ENCODE measurements around the gene DGKI. TPM values are rescaled to one million over a fixed set of nuclear protein-coding genes. Genes with fewer than 3 reads are reported as not detected.

The DGKI gene
- total and polyA plus RNA-seq, 2 experiments from 2014 or later = 0.16 to 1.0 TPM

GRCh38 chr7:137597856-137598255 lies 248.9 kb downstream of the DGKI start (continued):
- TF ChIP-seq, protein P1, sequence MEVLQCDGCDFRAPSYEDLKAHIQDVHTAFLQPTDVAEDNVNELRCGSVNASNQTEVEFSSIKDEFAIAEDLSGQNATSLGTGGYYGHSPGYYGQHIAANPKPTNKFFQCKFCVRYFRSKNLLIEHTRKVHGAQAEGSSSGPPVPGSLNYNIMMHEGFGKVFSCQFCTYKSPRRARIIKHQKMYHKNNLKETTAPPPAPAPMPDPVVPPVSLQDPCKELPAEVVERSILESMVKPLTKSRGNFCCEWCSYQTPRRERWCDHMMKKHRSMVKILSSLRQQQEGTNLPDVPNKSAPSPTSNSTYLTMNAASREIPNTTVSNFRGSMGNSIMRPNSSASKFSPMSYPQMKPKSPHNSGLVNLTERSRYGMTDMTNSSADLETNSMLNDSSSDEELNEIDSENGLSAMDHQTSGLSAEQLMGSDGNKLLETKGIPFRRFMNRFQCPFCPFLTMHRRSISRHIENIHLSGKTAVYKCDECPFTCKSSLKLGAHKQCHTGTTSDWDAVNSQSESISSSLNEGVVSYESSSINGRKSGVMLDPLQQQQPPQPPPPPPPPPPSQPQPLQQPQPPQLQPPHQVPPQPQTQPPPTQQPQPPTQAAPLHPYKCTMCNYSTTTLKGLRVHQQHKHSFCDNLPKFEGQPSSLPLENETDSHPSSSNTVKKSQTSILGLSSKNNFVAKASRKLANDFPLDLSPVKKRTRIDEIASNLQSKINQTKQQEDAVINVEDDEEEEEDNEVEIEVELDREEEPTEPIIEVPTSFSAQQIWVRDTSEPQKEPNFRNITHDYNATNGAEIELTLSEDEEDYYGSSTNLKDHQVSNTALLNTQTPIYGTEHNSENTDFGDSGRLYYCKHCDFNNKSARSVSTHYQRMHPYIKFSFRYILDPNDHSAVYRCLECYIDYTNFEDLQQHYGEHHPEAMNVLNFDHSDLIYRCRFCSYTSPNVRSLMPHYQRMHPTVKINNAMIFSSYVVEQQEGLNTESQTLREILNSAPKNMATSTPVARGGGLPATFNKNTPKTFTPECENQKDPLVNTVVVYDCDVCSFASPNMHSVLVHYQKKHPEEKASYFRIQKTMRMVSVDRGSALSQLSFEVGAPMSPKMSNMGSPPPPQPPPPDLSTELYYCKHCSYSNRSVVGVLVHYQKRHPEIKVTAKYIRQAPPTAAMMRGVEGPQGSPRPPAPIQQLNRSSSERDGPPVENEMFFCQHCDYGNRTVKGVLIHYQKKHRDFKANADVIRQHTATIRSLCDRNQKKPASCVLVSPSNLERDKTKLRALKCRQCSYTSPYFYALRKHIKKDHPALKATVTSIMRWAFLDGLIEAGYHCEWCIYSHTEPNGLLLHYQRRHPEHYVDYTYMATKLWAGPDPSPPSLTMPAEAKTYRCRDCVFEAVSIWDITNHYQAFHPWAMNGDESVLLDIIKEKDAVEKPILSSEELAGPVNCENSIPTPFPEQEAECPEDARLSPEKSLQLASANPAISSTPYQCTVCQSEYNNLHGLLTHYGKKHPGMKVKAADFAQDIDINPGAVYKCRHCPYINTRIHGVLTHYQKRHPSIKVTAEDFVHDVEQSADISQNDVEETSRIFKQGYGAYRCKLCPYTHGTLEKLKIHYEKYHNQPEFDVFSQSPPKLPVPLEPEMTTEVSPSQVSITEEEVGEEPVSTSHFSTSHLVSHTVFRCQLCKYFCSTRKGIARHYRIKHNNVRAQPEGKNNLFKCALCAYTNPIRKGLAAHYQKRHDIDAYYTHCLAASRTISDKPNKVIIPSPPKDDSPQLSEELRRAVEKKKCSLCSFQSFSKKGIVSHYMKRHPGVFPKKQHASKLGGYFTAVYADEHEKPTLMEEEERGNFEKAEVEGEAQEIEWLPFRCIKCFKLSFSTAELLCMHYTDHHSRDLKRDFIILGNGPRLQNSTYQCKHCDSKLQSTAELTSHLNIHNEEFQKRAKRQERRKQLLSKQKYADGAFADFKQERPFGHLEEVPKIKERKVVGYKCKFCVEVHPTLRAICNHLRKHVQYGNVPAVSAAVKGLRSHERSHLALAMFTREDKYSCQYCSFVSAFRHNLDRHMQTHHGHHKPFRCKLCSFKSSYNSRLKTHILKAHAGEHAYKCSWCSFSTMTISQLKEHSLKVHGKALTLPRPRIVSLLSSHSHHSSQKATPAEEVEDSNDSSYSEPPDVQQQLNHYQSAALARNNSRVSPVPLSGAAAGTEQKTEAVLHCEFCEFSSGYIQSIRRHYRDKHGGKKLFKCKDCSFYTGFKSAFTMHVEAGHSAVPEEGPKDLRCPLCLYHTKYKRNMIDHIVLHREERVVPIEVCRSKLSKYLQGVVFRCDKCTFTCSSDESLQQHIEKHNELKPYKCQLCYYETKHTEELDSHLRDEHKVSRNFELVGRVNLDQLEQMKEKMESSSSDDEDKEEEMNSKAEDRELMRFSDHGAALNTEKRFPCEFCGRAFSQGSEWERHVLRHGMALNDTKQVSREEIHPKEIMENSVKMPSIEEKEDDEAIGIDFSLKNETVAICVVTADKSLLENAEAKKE (CRISPR knock-in tag; IDR thresholded peaks at IDR 0.05) = no peak
- TF ChIP-seq EZH2 (IDR thresholded peaks at IDR 0.05; ENCODE audit: low read depth, unreplicated experiment) (no peak), POLR2AphosphoS5 (IDR thresholded peaks at IDR 0.05; ENCODE audit: low read depth) (no peak), STAT1 (IDR thresholded peaks at IDR 0.05; ENCODE audit: unreplicated experiment) (no peak), ZNF114 (CRISPR knock-in tag; IDR thresholded peaks at IDR 0.05) (no peak)

GRCh38 chr7:137593115-137593711 lies 253.6 kb downstream of the DGKI start:
- Histone ChIP-seq H4K20me1 (replicated peaks; ENCODE audit: insufficient read depth) (no peaks in the 10 kb centered on the region), H3K4me1 (ENCODE audit: insufficient read depth) (peaks cover 19% of the 10 kb centered on the region), H3K4me3 (no peak overlapping the region), H3F3A (replicated peaks; ENCODE audit: low read depth) (no peaks in the 10 kb centered on the region), H3K27me3 (ENCODE audit: insufficient read depth) (no peaks in the 10 kb centered on the region), H3K4me2 (no peak overlapping the region), H3K9me2 (ENCODE audit: insufficient read depth) (no peaks in the 10 kb centered on the region), H3K36me3 (ENCODE audit: insufficient read depth) (no peaks in the 10 kb centered on the region), H2AFZ (no peak overlapping the region), H3K27ac (ENCODE audit: low read depth) (no peak overlapping the region), H3K79me2 (replicated peaks; ENCODE audit: insufficient read depth) (no peaks in the 10 kb centered on the region)
- Mint-ChIP-seq H3K27ac (no peak overlapping the region), H3K27me3 (ENCODE audit: insufficient read depth, low read depth, poor library complexity) (peaks cover 4% of the 10 kb centered on the region), H3K9me3 (no peaks in the 10 kb centered on the region), H3K36me3 (ENCODE audit: low read depth) (no peaks in the 10 kb centered on the region), H3K4me1 (peaks cover 11% of the 10 kb centered on the region; the same call in 2 of the 3 replicates), H3K4me3 (no peak overlapping the region)
- DNase-seq (ENCODE audit: low spot score) (no peak), ATAC-seq (no peak)
- no peak for TF ChIP-seq ZNF331 (CRISPR knock-in tag; IDR thresholded peaks at IDR 0.05; ENCODE audit: low read depth)
- no peak for TF ChIP-seq EZH2 (IDR thresholded peaks at IDR 0.05; ENCODE audit: low read depth, unreplicated experiment)
- TF ChIP-seq CREB1 (CRISPR knock-in tag; IDR thresholded peaks at IDR 0.05; ENCODE audit: low read depth) = no peak
- TF ChIP-seq ZNF114 (CRISPR knock-in tag; IDR thresholded peaks at IDR 0.05) = no peak
- no peak for TF ChIP-seq STAT1 (IDR thresholded peaks at IDR 0.05; ENCODE audit: unreplicated experiment)
- no peak for TF ChIP-seq CTCF (conservative IDR thresholded peaks at IDR 0.05; ENCODE audit: low read depth in 2 of 2)
- no peak for TF ChIP-seq REST (IDR thresholded peaks at IDR 0.05; ENCODE audit: unreplicated experiment)
- TF ChIP-seq JUNB (IDR thresholded peaks at IDR 0.05; ENCODE audit: unreplicated experiment) = no peak
- no peak for TF ChIP-seq POLR2AphosphoS5 (IDR thresholded peaks at IDR 0.05; ENCODE audit: low read depth)
- TF ChIP-seq NANOG (IDR thresholded peaks at IDR 0.05; ENCODE audit: borderline replicate concordance) = no peak

Measured in GM23338 (cell line).